HL-60 (cell line): Measurements from ENCODE around the gene CAV1.

Experiments used
- CTCF ChIP-seq: IDR thresholded peaks from one replicate; pipeline ENCODE4 v1.5.1; 2011; ENCODE audit warnings: low read length, control low read depth, inconsistent platforms; ENCODE audit not compliant: insufficient read depth
- GABPA ChIP-seq: IDR thresholded peaks from 2 replicates; pipeline ENCODE4 v1.6.1; 2012; ENCODE audit warnings: low read depth
- POLR2AphosphoS5 ChIP-seq: IDR thresholded peaks from 2 replicates; pipeline ENCODE4 v1.6.1; 2012; ENCODE audit warnings: low read depth
- REST ChIP-seq: IDR thresholded peaks from 2 replicates; pipeline ENCODE4 v1.6.1; 2012; ENCODE audit warnings: low read depth; ENCODE audit not compliant: insufficient replicate concordance
- SPI1 ChIP-seq: IDR thresholded peaks from 2 replicates; pipeline ENCODE4 v1.6.1; 2012; ENCODE audit warnings: low read depth, mild to moderate bottlenecking, borderline replicate concordance

DNA sequence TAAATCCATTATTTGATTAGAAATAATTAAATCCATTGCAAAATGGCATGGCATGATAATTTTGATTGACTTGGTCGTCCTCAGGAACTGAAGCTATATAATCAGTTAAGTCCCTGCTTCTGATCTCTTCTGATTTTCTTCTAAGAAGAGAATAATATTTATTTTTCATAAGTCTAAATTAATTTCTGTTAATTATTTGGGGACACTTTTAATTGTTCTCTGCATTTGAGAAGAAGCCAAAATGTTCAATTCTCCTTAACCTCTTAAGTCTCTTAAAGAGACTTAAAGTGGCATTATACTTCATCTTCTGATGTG, 67.2 kb downstream of the CAV1 start:
- TF ChIP-seq POLR2AphosphoS5: no peak
- no peak for TF ChIP-seq CTCF
- no peak for TF ChIP-seq GABPA
- TF ChIP-seq REST: no peak
- TF ChIP-seq SPI1: no peak
